Measurements from ENCODE around the gene CHCT1. TPM values are rescaled to one million over a fixed set of nuclear protein-coding genes. Genes with fewer than 3 reads are reported as not detected.

Gene CHCT1
- total RNA-seq, 1 experiment from 2014 or later, result not detected

DNA sequence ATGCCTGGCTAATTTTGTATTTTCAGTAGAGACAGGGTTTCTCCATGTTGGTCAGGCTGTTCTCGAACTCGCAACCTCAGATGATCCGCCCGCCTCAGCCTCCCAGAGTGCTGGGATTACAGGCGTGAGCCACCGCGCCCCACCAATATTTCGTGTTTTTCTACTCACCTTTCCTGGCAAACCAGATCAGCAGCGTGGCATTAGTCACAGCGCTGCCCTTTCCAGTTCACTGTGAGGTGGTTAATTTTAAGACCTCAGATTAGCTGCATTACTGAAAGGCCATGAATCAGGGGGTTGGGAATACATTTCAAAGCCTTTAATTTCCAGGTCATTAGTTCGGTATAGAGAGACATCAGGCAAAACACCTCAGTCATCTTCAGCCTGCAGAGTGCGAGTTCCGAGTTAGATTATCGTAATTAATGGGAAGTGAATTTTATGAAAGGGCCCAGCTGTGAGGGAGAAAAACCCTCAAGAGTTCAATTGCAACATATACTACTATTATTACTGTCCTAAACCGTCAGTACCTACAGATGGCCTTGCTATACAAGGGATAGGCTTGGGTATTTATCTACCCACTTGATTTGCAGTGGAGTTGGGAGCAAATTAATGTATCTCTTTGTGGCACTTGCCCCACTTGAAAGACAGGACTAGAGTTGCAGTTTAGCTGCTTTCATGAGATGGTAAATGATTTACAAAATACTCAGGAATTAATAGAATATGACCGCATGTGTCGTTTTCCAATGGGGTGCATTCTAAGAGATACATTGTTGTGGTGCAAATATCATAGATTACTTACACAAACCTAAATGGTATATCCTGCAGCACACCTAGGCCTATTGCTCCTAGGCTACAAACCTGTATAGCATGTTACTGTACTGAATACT is 28.2 kb upstream of the CHCT1 start:
- no TSS peak for BruUV-seq (replicated peaks)
- peaks cover 8% of the 10 kb centered on the region; the same call in 1 of the 2 replicates for H3K4me1 ChIP-seq
- CTCF ChIA-PET, result no interaction called here
- Mint-ChIP-seq H3K27me3 (ENCODE audit: insufficient read depth, unreplicated experiment) (no peaks in the 10 kb centered on the region), H3K27ac (ENCODE audit: unreplicated experiment) (no peak overlapping the region), H3K4me1 (ENCODE audit: low read depth, unreplicated experiment) (peaks cover 13% of the 10 kb centered on the region), H3K36me3 (ENCODE audit: insufficient read depth, unreplicated experiment) (peaks cover 19% of the 10 kb centered on the region), H3K4me3 (ENCODE audit: unreplicated experiment) (peak overlapping the region; percentile 22), H3K9me3 (ENCODE audit: unreplicated experiment) (no peaks in the 10 kb centered on the region)
- intact Hi-C loops (cut with micrococcal nuclease; ENCODE audit: unreplicated experiment), result loop anchor here (5.0 to 10.0 kb wide), 2 partner anchors 69 to 162 kb away; no protein-coding TSS in a partner anchor
- H3K4me3 ChIP-seq (ENCODE audit: low read depth, low read length), result no peak overlapping the region
- DNase-seq, result no peak
- no peaks in the 10 kb centered on the region for H3K9me3 ChIP-seq
- TF ChIP-seq, protein P1, sequence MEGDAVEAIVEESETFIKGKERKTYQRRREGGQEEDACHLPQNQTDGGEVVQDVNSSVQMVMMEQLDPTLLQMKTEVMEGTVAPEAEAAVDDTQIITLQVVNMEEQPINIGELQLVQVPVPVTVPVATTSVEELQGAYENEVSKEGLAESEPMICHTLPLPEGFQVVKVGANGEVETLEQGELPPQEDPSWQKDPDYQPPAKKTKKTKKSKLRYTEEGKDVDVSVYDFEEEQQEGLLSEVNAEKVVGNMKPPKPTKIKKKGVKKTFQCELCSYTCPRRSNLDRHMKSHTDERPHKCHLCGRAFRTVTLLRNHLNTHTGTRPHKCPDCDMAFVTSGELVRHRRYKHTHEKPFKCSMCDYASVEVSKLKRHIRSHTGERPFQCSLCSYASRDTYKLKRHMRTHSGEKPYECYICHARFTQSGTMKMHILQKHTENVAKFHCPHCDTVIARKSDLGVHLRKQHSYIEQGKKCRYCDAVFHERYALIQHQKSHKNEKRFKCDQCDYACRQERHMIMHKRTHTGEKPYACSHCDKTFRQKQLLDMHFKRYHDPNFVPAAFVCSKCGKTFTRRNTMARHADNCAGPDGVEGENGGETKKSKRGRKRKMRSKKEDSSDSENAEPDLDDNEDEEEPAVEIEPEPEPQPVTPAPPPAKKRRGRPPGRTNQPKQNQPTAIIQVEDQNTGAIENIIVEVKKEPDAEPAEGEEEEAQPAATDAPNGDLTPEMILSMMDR (IDR thresholded peaks at IDR 0.05; ENCODE audit: insufficient read depth in 1 of 2, low read depth in 1 of 2, low read length in 1 of 2, severe bottlenecking in 1 of 2, unreplicated experiment in 1 of 2), result no peak
- no peaks in the 10 kb centered on the region for H3K36me3 ChIP-seq (ENCODE audit: control insufficient read depth, insufficient read depth, low read length)
- POLR2A ChIA-PET, result interaction anchor here (0.6 kb wide), 1 partner anchor 455 kb away, joined by 3 read pairs; no protein-coding TSS in a partner anchor
- no peaks in the 10 kb centered on the region for H3K27me3 ChIP-seq (replicated peaks; ENCODE audit: control insufficient read depth, insufficient read depth, low read length)

- no peaks in the 10 kb centered on the region for H3K36me3 ChIP-seq (ENCODE audit: control insufficient read depth, insufficient read depth, low read length)
- peaks cover 19% of the 10 kb centered on the region for H3K36me3 Mint-ChIP-seq (ENCODE audit: insufficient read depth, unreplicated experiment)
- BruUV-seq (replicated peaks), result no TSS peak
- peaks cover 2% of the 10 kb centered on the region; the same call in 1 of the 2 replicates for H3K4me1 ChIP-seq
- no peak overlapping the region for H3K4me3 ChIP-seq (ENCODE audit: low read depth, low read length)
- peaks cover 3% of the 10 kb centered on the region for H3K4me1 Mint-ChIP-seq (ENCODE audit: low read depth, unreplicated experiment)
- no peaks in the 10 kb centered on the region for H3K27me3 ChIP-seq (replicated peaks; ENCODE audit: control insufficient read depth, insufficient read depth, low read length)
- TF ChIP-seq, protein P1 (IDR thresholded peaks at IDR 0.05; ENCODE audit: insufficient read depth in 1 of 2, low read depth in 1 of 2, low read length in 1 of 2, severe bottlenecking in 1 of 2, unreplicated experiment in 1 of 2), result no peak
- ChIA-PET POLR2A (no interaction called here), CTCF (no interaction called here)
- DNase-seq, result no peak
- no peak overlapping the region for H3K4me3 Mint-ChIP-seq (ENCODE audit: unreplicated experiment)
- H3K9me3 ChIP-seq, result no peaks in the 10 kb centered on the region
- no peaks in the 10 kb centered on the region for H3K9me3 Mint-ChIP-seq (ENCODE audit: unreplicated experiment)
- H3K27me3 Mint-ChIP-seq (ENCODE audit: insufficient read depth, unreplicated experiment), result no peaks in the 10 kb centered on the region
- H3K27ac Mint-ChIP-seq (ENCODE audit: unreplicated experiment), result no peak overlapping the region
- intact Hi-C loops (cut with micrococcal nuclease; ENCODE audit: unreplicated experiment), result loop anchor here (10.0 kb wide), 1 partner anchor 71 kb away; no protein-coding TSS in a partner anchor
Measured at GRCh38 chr17:60395508-60396065, 26.7 kb upstream of the CHCT1 start.

- Histone ChIP-seq H3K27me3 (replicated peaks; ENCODE audit: control insufficient read depth, insufficient read depth, low read length) (no peaks in the 10 kb centered on the region), H3K9me3 (no peaks in the 10 kb centered on the region), H3K4me3 (ENCODE audit: low read depth, low read length) (no peak overlapping the region), H3K36me3 (ENCODE audit: control insufficient read depth, insufficient read depth, low read length) (no peaks in the 10 kb centered on the region), H3K4me1 (no peaks in the 10 kb centered on the region)
- no peak overlapping the region for H3K4me3 Mint-ChIP-seq (ENCODE audit: unreplicated experiment)
- no TSS peak for BruUV-seq (replicated peaks)
- H3K27ac Mint-ChIP-seq (ENCODE audit: unreplicated experiment), result no peak overlapping the region
- no peak for DNase-seq
- no peaks in the 10 kb centered on the region for H3K9me3 Mint-ChIP-seq (ENCODE audit: unreplicated experiment)
- ChIA-PET POLR2A (interaction anchor here (0.6 kb wide), 1 partner anchor 111 kb away, joined by 4 read pairs; no protein-coding TSS in a partner anchor), CTCF (no interaction called here)
- intact Hi-C loops (cut with micrococcal nuclease; ENCODE audit: unreplicated experiment), result loop anchor here (10.0 kb wide), 1 partner anchor 72 kb away; no protein-coding TSS in a partner anchor
- no peaks in the 10 kb centered on the region for H3K27me3 Mint-ChIP-seq (ENCODE audit: insufficient read depth, unreplicated experiment)
- H3K36me3 Mint-ChIP-seq (ENCODE audit: insufficient read depth, unreplicated experiment), result peaks cover 12% of the 10 kb centered on the region
- no peaks in the 10 kb centered on the region for H3K4me1 Mint-ChIP-seq (ENCODE audit: low read depth, unreplicated experiment)
- TF ChIP-seq, protein P1 (IDR thresholded peaks at IDR 0.05; ENCODE audit: insufficient read depth in 1 of 2, low read depth in 1 of 2, low read length in 1 of 2, severe bottlenecking in 1 of 2, unreplicated experiment in 1 of 2), result no peak
Measured at GRCh38 chr17:60396412-60396811, 25.9 kb upstream of the CHCT1 start.

All from Caco-2 (cell line).